H9 (cell line): ENCODE data around the gene AFAP1. TPM values are rescaled to one million over a fixed set of nuclear protein-coding genes. Genes with fewer than 3 reads are reported as not detected.

Experiments used
- DNase-seq: peaks from one replicate; pipeline ENCODE4 v3.0.0-alpha.2; 2017
- H2AFZ ChIP-seq: one replicate; pipeline ENCODE4 v1.6.1; 2013; ENCODE audit warnings: mild to moderate bottlenecking, low read length, control low read depth, moderate library complexity
- H2AK5ac ChIP-seq: 2 replicates; pipeline ENCODE4 v1.6.1; 2013; ENCODE audit warnings: low read length, control low read depth, mixed read lengths; ENCODE audit not compliant: insufficient read length
- H2BK120ac ChIP-seq: one replicate; pipeline ENCODE4 v1.6.1; 2013; ENCODE audit warnings: low read depth, mild to moderate bottlenecking, low read length, control low read depth, inconsistent platforms; ENCODE audit not compliant: poor library complexity, severe bottlenecking
- H2BK12ac ChIP-seq: 2 replicates; pipeline ENCODE4 v1.6.1; 2013; ENCODE audit warnings: low read length, control low read depth, mixed read lengths, low read depth; ENCODE audit not compliant: insufficient read length
- H2BK15ac ChIP-seq: 2 replicates; pipeline ENCODE4 v1.6.1; 2013; ENCODE audit warnings: low read depth, low read length, control low read depth
- H2BK20ac ChIP-seq: one replicate; pipeline ENCODE4 v1.6.1; 2013; ENCODE audit warnings: low read depth, mild to moderate bottlenecking, low read length, control low read depth, inconsistent platforms; ENCODE audit not compliant: poor library complexity, severe bottlenecking
- H2BK5ac ChIP-seq: 2 replicates; pipeline ENCODE4 v1.6.1; 2013; ENCODE audit warnings: low read length, control low read depth, mixed read lengths; ENCODE audit not compliant: insufficient read length
- H3K14ac ChIP-seq: 2 replicates; pipeline ENCODE4 v1.6.1; 2013; ENCODE audit warnings: low read length, control low read depth; ENCODE audit not compliant: insufficient read depth
- H3K18ac ChIP-seq: 2 replicates; pipeline ENCODE4 v1.6.1; 2013; ENCODE audit warnings: low read depth, mild to moderate bottlenecking, mixed read lengths, low read length, control low read depth; ENCODE audit not compliant: insufficient read length
- H3K23ac ChIP-seq: 2 replicates; pipeline ENCODE4 v1.6.1; 2013; ENCODE audit warnings: low read length, control low read depth, mixed read lengths, low read depth; ENCODE audit not compliant: insufficient read length
- H3K23me2 ChIP-seq: 2 replicates; pipeline ENCODE4 v1.6.1; 2013; ENCODE audit warnings: low read depth, mild to moderate bottlenecking, mixed read lengths, low read length, control low read depth; ENCODE audit not compliant: insufficient read length, poor library complexity, severe bottlenecking
- H3K27ac ChIP-seq: 2 replicates; pipeline ENCODE4 v1.5.1; 2013; ENCODE audit warnings: low read length, control low read depth, mixed read lengths, low read depth; ENCODE audit not compliant: insufficient read length
- H3K27me3 ChIP-seq: 2 replicates; pipeline ENCODE4 v1.6.1; 2013; ENCODE audit warnings: low read length, control low read depth, inconsistent platforms; ENCODE audit not compliant: insufficient read depth
- H3K4ac ChIP-seq: 2 replicates; pipeline ENCODE4 v1.6.1; 2013; ENCODE audit warnings: low read depth, mild to moderate bottlenecking, control low read depth, inconsistent platforms, low read length, moderate library complexity
- H3K4me1 ChIP-seq: 2 replicates; pipeline ENCODE4 v1.6.1; 2013; ENCODE audit warnings: low read length, control low read depth, inconsistent platforms; ENCODE audit not compliant: insufficient read depth
- H3K4me2 ChIP-seq: 2 replicates; pipeline ENCODE4 v1.6.1; 2013; ENCODE audit warnings: low read length, control low read depth, mixed read lengths; ENCODE audit not compliant: insufficient read length, insufficient read depth
- H3K56ac ChIP-seq: 2 replicates; pipeline ENCODE4 v1.6.1; 2013; ENCODE audit warnings: low read depth, mild to moderate bottlenecking, mixed read lengths, low read length, control low read depth; ENCODE audit not compliant: insufficient read length
- H3K79me1 ChIP-seq: 2 replicates; pipeline ENCODE4 v1.6.1; 2013; ENCODE audit warnings: low read depth, mild to moderate bottlenecking, moderate library complexity, low read length, control low read depth, inconsistent platforms; ENCODE audit not compliant: insufficient read depth, poor library complexity, severe bottlenecking
- H3K79me2 ChIP-seq: 2 replicates; pipeline ENCODE4 v1.6.1; 2013; ENCODE audit warnings: low read length, control low read depth, inconsistent platforms; ENCODE audit not compliant: insufficient read depth
- H3K9ac ChIP-seq: 2 replicates; pipeline ENCODE4 v1.6.1; 2013; ENCODE audit warnings: low read length, control low read depth, mixed read lengths; ENCODE audit not compliant: insufficient read length; ENCODE audit errors: extremely low read depth
- H3K9me3 ChIP-seq: one replicate; pipeline ENCODE4 v1.6.1; 2013; ENCODE audit warnings: low read depth, low read length, inconsistent platforms; ENCODE audit not compliant: control insufficient read depth
- H3T11ph ChIP-seq: one replicate; pipeline ENCODE4 v1.6.1; 2013; ENCODE audit warnings: mild to moderate bottlenecking, low read length, control low read depth, inconsistent platforms
- H4K20me1 ChIP-seq: one replicate; pipeline ENCODE4 v1.6.1; 2013; ENCODE audit not compliant: control insufficient read depth, insufficient read length, insufficient read depth
- H4K5ac ChIP-seq: 2 replicates; pipeline ENCODE4 v1.6.1; 2013; ENCODE audit warnings: low read depth, mild to moderate bottlenecking, mixed read lengths, low read length, control low read depth; ENCODE audit not compliant: insufficient read length
- H4K8ac ChIP-seq: replicated peaks from 2 replicates; pipeline ENCODE4 v1.6.1; 2013; ENCODE audit warnings: low read length, control low read depth, mixed read lengths, low read depth; ENCODE audit not compliant: insufficient read length
- H4K91ac ChIP-seq: 2 replicates; pipeline ENCODE4 v1.6.1; 2013; ENCODE audit warnings: low read depth, mild to moderate bottlenecking, moderate library complexity, mixed read lengths, low read length, control low read depth; ENCODE audit not compliant: insufficient read length
- H3K27ac Mint-ChIP-seq, 3 experiments: 2 replicates in 2 of 3; 3 replicates in 1 of 3; pipeline ENCODE4 v1.8.0; 2020 to 2021; ENCODE audit warnings: mixed read lengths in 3 of 3, mild to moderate bottlenecking in 1 of 3, moderate library complexity in 1 of 3
- H3K27me3 Mint-ChIP-seq: 2 replicates; pipeline ENCODE4 v1.8.0; 2021; ENCODE audit warnings: low read depth, mild to moderate bottlenecking, moderate library complexity, mixed read lengths
- H3K36me3 Mint-ChIP-seq, 3 experiments: 2 replicates in 2 of 3; 3 replicates in 1 of 3; pipeline ENCODE4 v1.8.0; 2020 to 2021; ENCODE audit warnings: low read depth in 3 of 3, mixed read lengths in 3 of 3; ENCODE audit not compliant: insufficient read depth in 1 of 3
- H3K4me1 Mint-ChIP-seq, 2 experiments: 2 replicates each; pipeline ENCODE4 v1.8.0; 2020; ENCODE audit warnings: mixed read lengths in 2 of 2
- H3K4me3 Mint-ChIP-seq, 2 experiments: 2 replicates in 1 of 2; 3 replicates in 1 of 2; pipeline ENCODE4 v1.8.0; 2020 to 2021; ENCODE audit warnings: mild to moderate bottlenecking in 2 of 2, mixed read lengths in 2 of 2, moderate library complexity in 1 of 2
- H3K9me3 Mint-ChIP-seq, 2 experiments: 2 replicates in 1 of 2; 3 replicates in 1 of 2; pipeline ENCODE4 v1.8.0; 2020; ENCODE audit warnings: mild to moderate bottlenecking in 2 of 2, mixed read lengths in 2 of 2, moderate library complexity in 1 of 2
- WGBS: extraction: QIAGEN DNeasy Blood & Tissue Kit; methylation state at CpG from one replicate; pipeline ENCODE4 v1.1.7; 2013; ENCODE audit warnings: missing lambda C conversion rate, low lambda C conversion rate, mixed read lengths; ENCODE audit not compliant: insufficient read length; ENCODE audit errors: extremely low coverage; 5-methylcytosine and 5-hydroxymethylcytosine counted together
- total RNA-seq: library from RNA; stranded (reverse); gene quantifications from 2 replicates; pipeline ENCODE4 v1.2.1, GENCODE V29; 2021
- TF ChIP-seq, protein P1 (sequence below): fragments of 200-600 bp; sonication (generic); conservative IDR thresholded peaks from 3 replicates; pipeline ENCODE4 v1.8.0; 2021; ENCODE audit warnings: antibody characterized with exemption, mild to moderate bottlenecking

Gene AFAP1
- total RNA-seq, 1 experiment from 2014 or later, result 6.5 TPM

GRCh38 chr4:7759216-7759615 lies 180.4 kb downstream of the AFAP1 start:
- H3K23me2 ChIP-seq, result no peaks in the 10 kb centered on the region
- H3K79me2 ChIP-seq, result no peaks in the 10 kb centered on the region
- no peak overlapping the region for H2BK5ac ChIP-seq
- H3K23ac ChIP-seq, result no peak overlapping the region
- H2AFZ ChIP-seq, result no peak overlapping the region
- TF ChIP-seq, protein P1, sequence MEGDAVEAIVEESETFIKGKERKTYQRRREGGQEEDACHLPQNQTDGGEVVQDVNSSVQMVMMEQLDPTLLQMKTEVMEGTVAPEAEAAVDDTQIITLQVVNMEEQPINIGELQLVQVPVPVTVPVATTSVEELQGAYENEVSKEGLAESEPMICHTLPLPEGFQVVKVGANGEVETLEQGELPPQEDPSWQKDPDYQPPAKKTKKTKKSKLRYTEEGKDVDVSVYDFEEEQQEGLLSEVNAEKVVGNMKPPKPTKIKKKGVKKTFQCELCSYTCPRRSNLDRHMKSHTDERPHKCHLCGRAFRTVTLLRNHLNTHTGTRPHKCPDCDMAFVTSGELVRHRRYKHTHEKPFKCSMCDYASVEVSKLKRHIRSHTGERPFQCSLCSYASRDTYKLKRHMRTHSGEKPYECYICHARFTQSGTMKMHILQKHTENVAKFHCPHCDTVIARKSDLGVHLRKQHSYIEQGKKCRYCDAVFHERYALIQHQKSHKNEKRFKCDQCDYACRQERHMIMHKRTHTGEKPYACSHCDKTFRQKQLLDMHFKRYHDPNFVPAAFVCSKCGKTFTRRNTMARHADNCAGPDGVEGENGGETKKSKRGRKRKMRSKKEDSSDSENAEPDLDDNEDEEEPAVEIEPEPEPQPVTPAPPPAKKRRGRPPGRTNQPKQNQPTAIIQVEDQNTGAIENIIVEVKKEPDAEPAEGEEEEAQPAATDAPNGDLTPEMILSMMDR, result no peak
- H3K9ac ChIP-seq, result no peak overlapping the region
- no peak overlapping the region for H4K5ac ChIP-seq
- H3K4me1 ChIP-seq, result no peaks in the 10 kb centered on the region
- H3K79me1 ChIP-seq, result no peaks in the 10 kb centered on the region
- H3K18ac ChIP-seq, result no peak overlapping the region
- no peak overlapping the region for H2BK15ac ChIP-seq
- H3K14ac ChIP-seq, result no peak overlapping the region
- H3K9me3 ChIP-seq, result no peaks in the 10 kb centered on the region
- H3K56ac ChIP-seq, result no peak overlapping the region
- H4K91ac ChIP-seq, result no peak overlapping the region
- Mint-ChIP-seq H3K4me3 (no peak overlapping the region), H3K27me3 (peaks cover 2% of the 10 kb centered on the region; the same call in 1 of the 2 replicates), H3K9me3 (no peaks in the 10 kb centered on the region), H3K27ac (no peak overlapping the region), H3K36me3 (0 out of 7 replicates have a peak, but pooled peaks cover 0 to 4% (median 0%) of the 10 kb centered on the region in 3 experiments), H3K4me1 (peaks cover 8 to 15% of the 10 kb centered on the region in 2 experiments; a peak in 2 of 4 replicates)
- H3T11ph ChIP-seq, result no peak overlapping the region
- no peak overlapping the region for H3K4me2 ChIP-seq
- no peak overlapping the region for H3K4ac ChIP-seq
- H3K27ac ChIP-seq, result no peak overlapping the region
- no peaks in the 10 kb centered on the region for H4K20me1 ChIP-seq
- no peak overlapping the region for H2BK120ac ChIP-seq
- H2BK12ac ChIP-seq, result no peak overlapping the region
- no peak for DNase-seq
- no peak overlapping the region for H2AK5ac ChIP-seq
- H4K8ac ChIP-seq, result no peak overlapping the region
- no CpG with 5 or more reads among the region's 12 CpGs for WGBS
- H2BK20ac ChIP-seq, result no peak overlapping the region
- H3K27me3 ChIP-seq, result no peaks in the 10 kb centered on the region
